Spleen (tissue), 11 donors: Measurements from ENCODE around the gene EVI5. TPM values are rescaled to one million over a fixed set of nuclear protein-coding genes. Genes with fewer than 3 reads are reported as not detected.

Experiments
- DNase-seq: peaks from one replicate; pipeline ENCODE4 v3.0.0-alpha.2; 2020
- H3K27ac ChIP-seq, 8 donors: fragments of 200-600 bp; sonication (generic) in 7 of 8; 1 replicate in 4 of 8; 2 replicates in 4 of 8; pipeline versions ENCODE4 v1.5.0 to v1.8.0; 2016 to 2021; ENCODE audit warnings: inconsistent platforms in 4 of 8, mild to moderate bottlenecking in 4 of 8, moderate library complexity in 1 of 8
- H3K27me3 ChIP-seq, 7 donors: fragments of 200-600 bp; sonication (generic) in 6 of 7; replicated peaks in 1 of 7; 1 replicate in 4 of 7; 2 replicates in 3 of 7; pipeline versions ENCODE4 v1.5.0 to v1.8.0; 2016 to 2021; ENCODE audit warnings: inconsistent platforms in 3 of 7, mild to moderate bottlenecking in 1 of 7
- H3K36me3 ChIP-seq, 6 donors: fragments of 200-600 bp; sonication (generic) in 5 of 6; 1 replicate in 4 of 6; 2 replicates in 2 of 6; pipeline versions ENCODE4 v1.5.0 to v1.8.0; 2016 to 2021; ENCODE audit warnings: inconsistent platforms in 2 of 6
- H3K4me1 ChIP-seq, 6 donors: fragments of 200-600 bp; sonication (generic) in 5 of 6; 1 replicate in 3 of 6; 2 replicates in 3 of 6; pipeline versions ENCODE4 v1.5.0 to v1.8.0; 2016 to 2021; ENCODE audit warnings: inconsistent platforms in 3 of 6
- H3K4me3 ChIP-seq, 8 donors: fragments of 200-600 bp; sonication (generic) in 7 of 8; 1 replicate in 4 of 8; 2 replicates in 4 of 8; pipeline versions ENCODE4 v1.5.0 to v1.8.0; 2016 to 2021; ENCODE audit warnings: inconsistent platforms in 4 of 8, mild to moderate bottlenecking in 4 of 8, moderate library complexity in 2 of 8
- H3K9me3 ChIP-seq, 8 donors: fragments of 200-600 bp; sonication (generic) in 7 of 8; 1 replicate in 4 of 8; 2 replicates in 4 of 8; pipeline versions ENCODE4 v1.5.0 to v1.8.0; 2016 to 2021; ENCODE audit warnings: inconsistent platforms in 4 of 8
- POLR2A ChIP-seq, 3 donors: fragments of 450-650 bp; IDR thresholded peaks; one replicate each; pipeline ENCODE4 v1.5.1; 2017; ENCODE audit warnings: antibody characterized with exemption in 3 of 3, mild to moderate bottlenecking in 1 of 3
- POLR2AphosphoS5 ChIP-seq, 3 donors: sonication (generic); formaldehyde crosslinking; IDR thresholded peaks; one replicate each; pipeline ENCODE4 v1.5.1; 2017; ENCODE audit warnings: antibody characterized with exemption in 3 of 3
- WGBS, 5 donors: extraction: QIAGEN DNeasy Blood & Tissue Kit in 3 of 5; methylation state at CpG; one replicate each; pipeline versions ENCODE4 v1.1.5 to v1.1.7; 2013 to 2018; 5-methylcytosine and 5-hydroxymethylcytosine counted together
- intact Hi-C: fragments of 100-400 bp; cut with DNase I; formaldehyde crosslinking; loops from one replicate; pipeline ENCODE4 v1.15.0; 2023; ENCODE audit warnings: low total_unique reads
- polyA plus RNA-seq, 3 donors: library from polyadenylated mRNA; stranded (reverse); fragments of 200-250 nt; gene quantifications; one replicate each; pipeline ENCODE4 v1.2.1, GENCODE V29; 2013
- total RNA-seq, 7 donors: library from RNA; depleted of rRNA in 3 of 7; stranded (reverse); fragments of >200 nt in 3 of 7; fragmentation: NEBNext Ultra II Directional in 4 of 7; extraction: Animal tissue kit (Norgen Biotek cat#: 25700) in 4 of 7; gene quantifications; one replicate each; pipeline versions ENCODE4 v1.1.0 to v1.2.1, GENCODE V29; 2016 to 2021
- TF ChIP-seq, protein P1 (sequence below), 11 experiments: fragments of 200-600 bp in 7 of 11; fragments of 450-650 bp in 4 of 11; sonication (generic) in 4 of 11; IDR thresholded peaks in 8 of 11; conservative IDR thresholded peaks in 3 of 11; 1 replicate in 7 of 11; 2 replicates in 4 of 11; pipeline versions ENCODE4 v1.4.0 to v1.8.0; 2016 to 2021; ENCODE audit warnings: antibody characterized with exemption in 11 of 11, inconsistent platforms in 4 of 11, mild to moderate bottlenecking in 1 of 11
- donor health status: healthy with polysubstance abuse.
- donor health status: DM: no; HTN: no; CAD: no; lungs with moderate emphysema.
- donor health status: DM: no; HTN: no; CAD: no.
- donor health status: Bipolar disorder and iron deficiency.
- donor health status: healthy.
- donor health status: DM: no; HTN: no; CAD: no.
- donor health status: DM: yes; HTN: yes; CAD: no.

Gene EVI5
- total and polyA plus RNA-seq, 10 donors: 1.7 to 38.3 (median 27.0) TPM

DNA sequence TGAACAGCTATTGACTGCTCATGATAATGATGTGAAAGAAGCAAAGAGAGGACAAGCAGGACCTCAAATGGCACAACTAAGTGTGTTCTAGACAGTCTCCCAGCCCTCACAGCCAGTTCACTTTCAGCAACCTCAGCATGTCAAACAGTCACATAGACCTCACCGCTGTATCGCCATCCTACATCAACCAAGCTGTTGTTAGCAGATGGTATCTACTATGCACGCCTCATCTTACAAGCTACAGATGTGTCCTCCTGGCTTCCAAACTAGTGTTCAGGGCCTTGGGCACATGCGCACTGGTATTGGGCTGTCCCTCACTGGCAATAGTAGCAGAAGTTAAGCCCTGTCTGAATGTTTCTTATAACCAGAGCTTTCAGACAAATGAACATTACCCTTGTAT lies 28.4 kb downstream of the EVI5 start:
- Histone ChIP-seq H3K36me3 (peaks cover 0 to 6% (median 0%) of the 10 kb centered on the region in 6 donors), H3K27me3 (no peaks in the 10 kb centered on the region), H3K4me3 (no peak overlapping the region), H3K9me3 (peaks cover 0 to 6% (median 2%) of the 10 kb centered on the region in 8 donors), H3K4me1 (no peaks in the 10 kb centered on the region), H3K27ac (no peak overlapping the region)
- intact Hi-C loops: no loop called here
- DNase-seq: no peak
- TF ChIP-seq, protein P1, sequence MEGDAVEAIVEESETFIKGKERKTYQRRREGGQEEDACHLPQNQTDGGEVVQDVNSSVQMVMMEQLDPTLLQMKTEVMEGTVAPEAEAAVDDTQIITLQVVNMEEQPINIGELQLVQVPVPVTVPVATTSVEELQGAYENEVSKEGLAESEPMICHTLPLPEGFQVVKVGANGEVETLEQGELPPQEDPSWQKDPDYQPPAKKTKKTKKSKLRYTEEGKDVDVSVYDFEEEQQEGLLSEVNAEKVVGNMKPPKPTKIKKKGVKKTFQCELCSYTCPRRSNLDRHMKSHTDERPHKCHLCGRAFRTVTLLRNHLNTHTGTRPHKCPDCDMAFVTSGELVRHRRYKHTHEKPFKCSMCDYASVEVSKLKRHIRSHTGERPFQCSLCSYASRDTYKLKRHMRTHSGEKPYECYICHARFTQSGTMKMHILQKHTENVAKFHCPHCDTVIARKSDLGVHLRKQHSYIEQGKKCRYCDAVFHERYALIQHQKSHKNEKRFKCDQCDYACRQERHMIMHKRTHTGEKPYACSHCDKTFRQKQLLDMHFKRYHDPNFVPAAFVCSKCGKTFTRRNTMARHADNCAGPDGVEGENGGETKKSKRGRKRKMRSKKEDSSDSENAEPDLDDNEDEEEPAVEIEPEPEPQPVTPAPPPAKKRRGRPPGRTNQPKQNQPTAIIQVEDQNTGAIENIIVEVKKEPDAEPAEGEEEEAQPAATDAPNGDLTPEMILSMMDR (IDR thresholded peaks at IDR 0.05 in 8 of 11, conservative IDR thresholded peaks at IDR 0.05 in 3 of 11): no peak
- TF ChIP-seq POLR2A (IDR thresholded peaks at IDR 0.05) (no peak), POLR2AphosphoS5 (IDR thresholded peaks at IDR 0.05) (no peak)
- WGBS, 5 donors: 97 to 100% (median 98%) methylated on average over 4 of the region's 4 CpGs

DNA sequence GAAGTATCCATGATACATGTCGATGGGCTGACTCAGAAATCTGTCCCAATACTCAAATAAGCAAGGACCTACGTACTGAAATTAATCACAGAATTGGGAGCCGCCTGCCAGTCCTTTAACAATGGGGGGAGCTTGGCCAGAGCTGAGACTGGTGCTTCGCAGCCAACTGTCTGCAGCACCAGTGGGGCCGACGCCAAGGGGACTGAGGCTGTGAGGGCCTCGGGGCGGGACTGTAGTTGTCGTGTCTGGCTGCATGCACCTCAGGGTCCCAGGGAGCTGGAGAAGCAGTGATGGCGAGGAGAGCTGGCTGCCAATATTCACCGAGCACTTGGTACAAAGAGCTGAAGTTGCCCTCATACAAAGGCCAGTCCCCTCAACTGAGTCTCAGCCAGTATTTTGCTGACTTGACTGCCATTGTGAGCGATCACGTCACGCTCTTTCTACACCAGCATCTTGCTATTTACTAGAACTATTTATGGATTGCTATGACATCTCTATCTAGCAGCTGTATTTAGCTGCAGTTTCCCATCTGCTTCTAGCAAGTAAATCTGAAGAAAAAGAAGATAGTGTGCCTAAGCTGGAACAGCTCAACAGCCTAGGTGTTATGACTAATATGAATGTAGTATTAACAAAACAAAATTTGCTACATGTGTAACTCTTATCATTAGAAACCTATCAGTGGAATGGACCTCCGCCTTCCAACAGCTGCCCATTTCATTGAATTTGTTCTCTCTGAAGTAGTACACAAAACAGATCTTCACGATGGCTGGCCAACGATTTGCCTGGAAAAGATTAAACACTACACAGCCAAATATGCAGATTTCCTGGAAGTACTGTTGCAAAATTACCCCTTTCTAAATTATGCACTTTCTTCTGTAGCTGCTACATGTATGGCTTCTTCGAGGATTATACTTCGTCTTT lies 29.1 kb downstream of the EVI5 start:
- 95 to 97% (median 95%) methylated on average over 19 of the region's 19 CpGs for WGBS, 5 donors
- TF ChIP-seq, protein P1 (IDR thresholded peaks at IDR 0.05 in 8 of 11, conservative IDR thresholded peaks at IDR 0.05 in 3 of 11): no peak
- no peak for TF ChIP-seq POLR2A (IDR thresholded peaks at IDR 0.05)
- TF ChIP-seq POLR2AphosphoS5 (IDR thresholded peaks at IDR 0.05): no peak

DNA sequence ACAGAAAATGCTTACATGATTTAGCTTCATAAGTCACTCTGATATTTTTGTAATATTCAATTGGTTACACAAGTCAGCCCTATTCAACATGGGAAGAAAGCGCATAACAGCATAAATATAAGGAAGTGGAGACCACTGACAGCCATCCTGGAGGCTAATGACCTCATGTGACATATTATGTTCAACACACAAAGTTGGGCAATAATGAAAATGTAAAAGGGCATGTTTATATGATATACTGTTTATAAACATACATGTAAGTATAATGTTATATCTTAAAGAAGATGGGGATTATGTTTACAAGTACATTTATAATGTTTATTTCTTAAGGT lies 30.2 kb downstream of the EVI5 start:
- Histone ChIP-seq H3K9me3 (peaks cover 0 to 6% (median 2%) of the 10 kb centered on the region in 8 donors), H3K27ac (no peak overlapping the region), H3K4me3 (no peak overlapping the region), H3K4me1 (no peaks in the 10 kb centered on the region), H3K27me3 (no peaks in the 10 kb centered on the region), H3K36me3 (peaks cover 0 to 6% (median 0%) of the 10 kb centered on the region in 6 donors)
- TF ChIP-seq POLR2A (IDR thresholded peaks at IDR 0.05) (no peak), POLR2AphosphoS5 (IDR thresholded peaks at IDR 0.05) (no peak)
- TF ChIP-seq, protein P1 (IDR thresholded peaks at IDR 0.05 in 8 of 11, conservative IDR thresholded peaks at IDR 0.05 in 3 of 11): no peak
- intact Hi-C loops: loop anchor here (5.0 kb wide), 1 partner anchor 68 kb away; no protein-coding TSS in a partner anchor
- no peak for DNase-seq
- 76 to 91% (median 88%) methylated on average over 1 of the region's 1 CpG for WGBS, 5 donors

More for the DNA sequence above, 29.1 kb downstream of the EVI5 start:
- Histone ChIP-seq H3K9me3 (peaks cover 0 to 6% (median 2%) of the 10 kb centered on the region in 8 donors), H3K4me3 (no peak overlapping the region), H3K4me1 (no peaks in the 10 kb centered on the region), H3K27me3 (no peaks in the 10 kb centered on the region), H3K36me3 (peaks cover 0 to 6% (median 0%) of the 10 kb centered on the region in 6 donors), H3K27ac (no peak overlapping the region)
- DNase-seq: no peak
- intact Hi-C loops: no loop called here
